ENCODE data around the gene CFDP1.

DNA sequence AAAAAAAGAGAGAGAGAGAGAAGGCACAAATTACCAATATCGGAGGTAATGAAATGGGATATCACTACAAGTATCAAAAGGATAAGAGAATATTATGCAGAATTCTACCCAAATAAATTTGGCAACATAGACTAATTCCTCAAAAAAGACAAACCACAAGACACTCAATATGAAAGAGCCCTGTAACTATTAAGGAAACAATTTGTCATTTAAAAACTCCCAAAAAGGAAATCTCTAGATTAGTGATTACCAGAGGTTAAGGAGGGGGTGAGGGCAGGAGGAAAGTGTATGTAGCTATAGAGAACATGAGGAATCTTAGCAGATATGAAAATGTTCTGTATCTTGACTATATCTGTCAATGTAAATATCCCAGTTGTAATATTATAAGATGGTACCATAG is 54.0 kb downstream of the CFDP1 start:
- TF ChIP-seq, protein P1, sequence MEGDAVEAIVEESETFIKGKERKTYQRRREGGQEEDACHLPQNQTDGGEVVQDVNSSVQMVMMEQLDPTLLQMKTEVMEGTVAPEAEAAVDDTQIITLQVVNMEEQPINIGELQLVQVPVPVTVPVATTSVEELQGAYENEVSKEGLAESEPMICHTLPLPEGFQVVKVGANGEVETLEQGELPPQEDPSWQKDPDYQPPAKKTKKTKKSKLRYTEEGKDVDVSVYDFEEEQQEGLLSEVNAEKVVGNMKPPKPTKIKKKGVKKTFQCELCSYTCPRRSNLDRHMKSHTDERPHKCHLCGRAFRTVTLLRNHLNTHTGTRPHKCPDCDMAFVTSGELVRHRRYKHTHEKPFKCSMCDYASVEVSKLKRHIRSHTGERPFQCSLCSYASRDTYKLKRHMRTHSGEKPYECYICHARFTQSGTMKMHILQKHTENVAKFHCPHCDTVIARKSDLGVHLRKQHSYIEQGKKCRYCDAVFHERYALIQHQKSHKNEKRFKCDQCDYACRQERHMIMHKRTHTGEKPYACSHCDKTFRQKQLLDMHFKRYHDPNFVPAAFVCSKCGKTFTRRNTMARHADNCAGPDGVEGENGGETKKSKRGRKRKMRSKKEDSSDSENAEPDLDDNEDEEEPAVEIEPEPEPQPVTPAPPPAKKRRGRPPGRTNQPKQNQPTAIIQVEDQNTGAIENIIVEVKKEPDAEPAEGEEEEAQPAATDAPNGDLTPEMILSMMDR (IDR thresholded peaks at IDR 0.05), result no peak
- TF ChIP-seq POLR2AphosphoS5 (IDR thresholded peaks at IDR 0.05) (no peak), POLR2A (IDR thresholded peaks at IDR 0.05) (no peak)
